Measurements from ENCODE around the gene ALOX5. TPM values are rescaled to one million over a fixed set of nuclear protein-coding genes. Genes with fewer than 3 reads are reported as not detected.

ALOX5 gene
- total RNA-seq, 1 experiment from 2014 or later, result 3.4 TPM

- TF ChIP-seq ZNF425 (CRISPR knock-in tag; conservative IDR thresholded peaks at IDR 0.05) (no peak), USF2 (CRISPR knock-in tag; IDR thresholded peaks at IDR 0.05) (no peak), NFYB (CRISPR knock-in tag; conservative IDR thresholded peaks at IDR 0.05; ENCODE audit: low read depth) (no peak), MYBL2 (CRISPR knock-in tag; IDR thresholded peaks at IDR 0.05) (no peak), JUN (CRISPR knock-in tag; IDR thresholded peaks at IDR 0.05) (no peak), TEAD1 (CRISPR knock-in tag; IDR thresholded peaks at IDR 0.05) (no peak)
Observed at GRCh38 chr10:45454859-45455258, 80.8 kb downstream of the ALOX5 start (continued).

GRCh38 chr10:45456233-45456632, 82.2 kb downstream of the ALOX5 start:
- Mint-ChIP-seq H3K27ac (no peak overlapping the region), H3K27me3 (ENCODE audit: low read depth) (no peaks in the 10 kb centered on the region), H3K9me3 (no peaks in the 10 kb centered on the region), H3K36me3 (peaks cover 6% of the 10 kb centered on the region; the same call in 1 of the 2 replicates), H3K4me3 (no peak overlapping the region), H3K4me1 (no peaks in the 10 kb centered on the region)
- POLR2A ChIA-PET, result no interaction called here
- CTCF ChIA-PET, result interaction anchor here (0.5 kb wide), 1 partner anchor 207 kb away, joined by 3 read pairs; no protein-coding TSS in a partner anchor
- ATAC-seq (no peak), DNase-seq (ENCODE audit: low spot score) (no peak)
- TF ChIP-seq OVOL2 (CRISPR knock-in tag; IDR thresholded peaks at IDR 0.05; ENCODE audit: borderline replicate concordance), result no peak
- no peak for TF ChIP-seq ATF6 (CRISPR knock-in tag; IDR thresholded peaks at IDR 0.05)
- TF ChIP-seq ARID4B (CRISPR knock-in tag; IDR thresholded peaks at IDR 0.05; ENCODE audit: borderline replicate concordance), result no peak
- TF ChIP-seq ELF4 (CRISPR knock-in tag; IDR thresholded peaks at IDR 0.05; ENCODE audit: low read depth), result no peak
- no peak for TF ChIP-seq CTCF (IDR thresholded peaks at IDR 0.05)
- no peak for TF ChIP-seq MLX (CRISPR knock-in tag; IDR thresholded peaks at IDR 0.05)
- no peak for TF ChIP-seq ZMAT4 (CRISPR knock-in tag; IDR thresholded peaks at IDR 0.05)
- no peak for TF ChIP-seq PRDM15 (CRISPR knock-in tag; IDR thresholded peaks at IDR 0.05)
- TF ChIP-seq FOXJ3 (CRISPR knock-in tag; IDR thresholded peaks at IDR 0.05; ENCODE audit: borderline replicate concordance), result no peak
- TF ChIP-seq CREB1 (CRISPR knock-in tag; IDR thresholded peaks at IDR 0.05), result no peak
- TF ChIP-seq CBFB (CRISPR knock-in tag; IDR thresholded peaks at IDR 0.05; ENCODE audit: low read depth), result no peak
- no peak for TF ChIP-seq JAZF1 (CRISPR knock-in tag; IDR thresholded peaks at IDR 0.05)

Data from WTC11 (cell line).